Measurements from ENCODE around the gene FDX2. TPM values are rescaled to one million over a fixed set of nuclear protein-coding genes. Genes with fewer than 3 reads are reported as not detected.

Gene FDX2
- total RNA-seq, 1 experiment from 2014 or later: 26.2 TPM

GRCh38 chr19:10329555-10329954, 13.7 kb upstream of the FDX2 start (continued):
- no peak for TF ChIP-seq TP53 (CRISPR knock-in tag; IDR thresholded peaks at IDR 0.05)
- no peak for TF ChIP-seq NR3C1 (CRISPR knock-in tag; conservative IDR thresholded peaks at IDR 0.05; ENCODE audit: low read depth)
- no peak for TF ChIP-seq ZNF423 (CRISPR knock-in tag; IDR thresholded peaks at IDR 0.05)
- TF ChIP-seq HMGA2 (CRISPR knock-in tag; IDR thresholded peaks at IDR 0.05): no peak
- no peak for TF ChIP-seq NR2C2 (CRISPR knock-in tag; IDR thresholded peaks at IDR 0.05)
- TF ChIP-seq ZNF396 (CRISPR knock-in tag; IDR thresholded peaks at IDR 0.05; ENCODE audit: borderline replicate concordance): no peak

- DNase-seq (ENCODE audit: low spot score) (no peak), ATAC-seq (no peak)
- ChIA-PET CTCF (interaction anchor here (0.7 kb wide), 1 partner anchor 62 kb away, joined by 3 read pairs; no protein-coding TSS in a partner anchor), POLR2A (interaction anchor here (0.7 kb wide), 1 partner anchor 21 kb away, joined by 3 read pairs; no protein-coding TSS in a partner anchor)
- Mint-ChIP-seq H3K4me3 (no peak overlapping the region), H3K9me3 (no peaks in the 10 kb centered on the region), H3K36me3 (peaks cover 37% of the 10 kb centered on the region), H3K27me3 (ENCODE audit: low read depth) (no peaks in the 10 kb centered on the region), H3K27ac (no peak overlapping the region), H3K4me1 (peaks cover 8% of the 10 kb centered on the region)
- TF ChIP-seq JUN (CRISPR knock-in tag; IDR thresholded peaks at IDR 0.05) (no peak), TEAD1 (CRISPR knock-in tag; IDR thresholded peaks at IDR 0.05) (no peak), ZNF671 (CRISPR knock-in tag; IDR thresholded peaks at IDR 0.05) (no peak), USF2 (CRISPR knock-in tag; IDR thresholded peaks at IDR 0.05) (no peak)
Measured at GRCh38 chr19:10328558-10329429, 13.0 kb upstream of the FDX2 start.

- no peaks in the 10 kb centered on the region for H3K9me3 Mint-ChIP-seq
- no peak overlapping the region for H3K27ac Mint-ChIP-seq
- H3K27me3 Mint-ChIP-seq (ENCODE audit: low read depth): no peaks in the 10 kb centered on the region
- no peak for DNase-seq (ENCODE audit: low spot score)
- H3K4me3 Mint-ChIP-seq: no peak overlapping the region
- ChIA-PET CTCF (no interaction called here), POLR2A (no interaction called here)
- ATAC-seq: no peak
- peaks cover 8% of the 10 kb centered on the region for H3K4me1 Mint-ChIP-seq
- no peak for TF ChIP-seq JUN (CRISPR knock-in tag; IDR thresholded peaks at IDR 0.05)
- peaks cover 37% of the 10 kb centered on the region for H3K36me3 Mint-ChIP-seq
Measured at GRCh38 chr19:10327793-10328192, 12.0 kb upstream of the FDX2 start.

- CTCF ChIA-PET: no interaction called here
- H3K27ac Mint-ChIP-seq: no peak overlapping the region
Measured at GRCh38 chr19:10325732-10326131, 9.9 kb upstream of the FDX2 start.

More at GRCh38 chr19:10325732-10326131, 9.9 kb upstream of the FDX2 start:
- Mint-ChIP-seq H3K9me3 (no peaks in the 10 kb centered on the region), H3K4me1 (no peaks in the 10 kb centered on the region), H3K36me3 (peaks cover 40% of the 10 kb centered on the region), H3K4me3 (no peak overlapping the region), H3K27me3 (ENCODE audit: low read depth) (no peaks in the 10 kb centered on the region)
- ATAC-seq: no peak
- POLR2A ChIA-PET: no interaction called here
- TF ChIP-seq RELA (CRISPR knock-in tag; IDR thresholded peaks at IDR 0.05; ENCODE audit: borderline replicate concordance) (no peak), ZNF425 (CRISPR knock-in tag; conservative IDR thresholded peaks at IDR 0.05) (no peak), TEAD4 (CRISPR knock-in tag; IDR thresholded peaks at IDR 0.05) (no peak)
- no peak for DNase-seq (ENCODE audit: low spot score)

Measured in WTC11 (cell line).